Suprapubic skin (tissue), 3 donors: ENCODE results near the gene PRAMEF5.
"Not testable (repeated sequence)": the region's sequence is repeated elsewhere in the genome, so short reads cannot be mapped to it uniquely, and the experiment has no call there.

Experiments
- CTCF ChIP-seq, 2 donors: fragments of 200-600 bp in 1 of 2; fragments of 450-650 bp in 1 of 2; sonication (generic) in 1 of 2; IDR thresholded peaks; one replicate each; pipeline ENCODE4 v1.5.1; 2016 to 2019; ENCODE audit warnings: antibody characterized with exemption in 2 of 2, mild to moderate bottlenecking in 1 of 2, moderate library complexity in 1 of 2
- POLR2AphosphoS5 ChIP-seq, 3 donors: sonication (generic); formaldehyde crosslinking; IDR thresholded peaks; one replicate each; pipeline ENCODE4 v1.6.1; 2017; ENCODE audit warnings: antibody characterized with exemption in 3 of 3

- not testable (repeated sequence) for TF ChIP-seq CTCF, POLR2AphosphoS5 (IDR thresholded peaks at IDR 0.05)
Measured at GRCh38 chr1:13297216-13297931, 43.4 kb downstream of the PRAMEF5 start.
